ENCODE data around the gene NANP.

- TF ChIP-seq CTCF (IDR thresholded peaks at IDR 0.05 in 8 of 11, conservative IDR thresholded peaks at IDR 0.05 in 3 of 11): no peak
- TF ChIP-seq POLR2A (IDR thresholded peaks at IDR 0.05): no peak
These were observed 3.0 kb upstream of the NANP start for GRCh38 chr20:25626779-25627178.

Measured in spleen (tissue), 7 donors.